OCI-LY3 (cell line): ENCODE data around the gene APPL2.

Experiments used
- EZH2phosphoT487 ChIP-seq: fragments of 200-600 bp; shearing (Covaris generic); IDR thresholded peaks from 2 replicates; pipeline ENCODE4 v1.6.1; 2018; ENCODE audit warnings: antibody characterized with exemption, mixed run types, low read depth
- TF ChIP-seq, protein P1 (sequence below): fragments of 200-600, 300-600 bp; sonication (generic); IDR thresholded peaks from 2 replicates; pipeline ENCODE4 v1.5.1; 2014; ENCODE audit warnings: antibody characterized with exemption, low read length, low read depth

DNA sequence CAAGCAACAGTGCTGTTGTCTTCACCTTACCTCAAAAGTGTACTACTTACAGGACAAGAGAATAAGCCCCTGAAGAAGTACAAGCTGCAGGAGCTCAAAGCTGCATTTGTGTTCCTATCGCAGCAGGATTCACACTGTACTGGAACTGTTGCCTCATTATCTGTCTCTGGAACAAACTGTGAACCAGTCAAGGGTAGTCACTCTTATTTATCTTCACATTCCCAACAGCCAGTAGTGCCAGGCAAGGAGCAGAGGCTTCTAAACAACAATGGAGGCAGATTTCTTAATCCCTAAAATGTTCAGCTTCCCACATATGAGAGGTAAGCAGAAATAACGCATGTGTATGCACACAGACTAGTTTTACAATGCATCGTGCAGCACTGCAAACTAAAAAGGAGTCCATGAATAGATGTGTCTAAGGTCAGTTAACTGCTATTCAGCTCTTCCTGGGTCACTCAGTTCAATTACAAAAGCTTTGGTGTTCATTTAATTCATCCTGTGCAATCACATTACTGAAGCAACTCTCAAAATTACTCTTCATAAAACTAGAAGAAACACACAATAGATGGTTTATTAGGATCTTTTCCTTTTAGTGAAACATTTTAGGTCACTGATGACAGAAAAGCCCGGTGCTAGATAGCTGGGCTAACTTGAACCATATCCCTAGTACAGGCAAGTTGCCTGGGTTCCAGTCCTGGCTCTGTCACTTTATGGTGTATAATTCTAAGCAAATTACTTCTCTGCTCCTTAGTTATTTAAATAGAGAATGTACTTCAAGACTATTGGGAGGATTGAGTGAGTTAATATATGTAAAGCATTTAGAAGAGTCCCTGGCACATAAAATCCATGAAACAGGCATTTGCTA is 2.7 kb downstream of the APPL2 start:
- TF ChIP-seq, protein P1, sequence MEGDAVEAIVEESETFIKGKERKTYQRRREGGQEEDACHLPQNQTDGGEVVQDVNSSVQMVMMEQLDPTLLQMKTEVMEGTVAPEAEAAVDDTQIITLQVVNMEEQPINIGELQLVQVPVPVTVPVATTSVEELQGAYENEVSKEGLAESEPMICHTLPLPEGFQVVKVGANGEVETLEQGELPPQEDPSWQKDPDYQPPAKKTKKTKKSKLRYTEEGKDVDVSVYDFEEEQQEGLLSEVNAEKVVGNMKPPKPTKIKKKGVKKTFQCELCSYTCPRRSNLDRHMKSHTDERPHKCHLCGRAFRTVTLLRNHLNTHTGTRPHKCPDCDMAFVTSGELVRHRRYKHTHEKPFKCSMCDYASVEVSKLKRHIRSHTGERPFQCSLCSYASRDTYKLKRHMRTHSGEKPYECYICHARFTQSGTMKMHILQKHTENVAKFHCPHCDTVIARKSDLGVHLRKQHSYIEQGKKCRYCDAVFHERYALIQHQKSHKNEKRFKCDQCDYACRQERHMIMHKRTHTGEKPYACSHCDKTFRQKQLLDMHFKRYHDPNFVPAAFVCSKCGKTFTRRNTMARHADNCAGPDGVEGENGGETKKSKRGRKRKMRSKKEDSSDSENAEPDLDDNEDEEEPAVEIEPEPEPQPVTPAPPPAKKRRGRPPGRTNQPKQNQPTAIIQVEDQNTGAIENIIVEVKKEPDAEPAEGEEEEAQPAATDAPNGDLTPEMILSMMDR = no peak
- no peak for TF ChIP-seq EZH2phosphoT487
